K562 (cell line): ENCODE measurements around the gene OLFM3. TPM values are rescaled to one million over a fixed set of nuclear protein-coding genes. Genes with fewer than 3 reads are reported as not detected.

Experiments
- ATAC-seq: fragments of 200-7000 bp; cut with Tn5 transposase; 3 replicates; pipeline ENCODE4 v1.9.1; 2020; ENCODE audit warnings: moderate library complexity
- BruUV-seq: library from RNA; stranded (reverse); fragments of 400-500 nt; replicated peaks from 2 replicates; lab custom pipeline; 2021; lab: Mats Ljungman, UMichigan
- CTCF ChIA-PET: fragments of 300-600 bp; formaldehyde crosslinking; extraction: SDS; loops from one replicate; lab custom pipeline; 2021; ENCODE audit warnings: low intra/inter-chr PET ratio; lab: Yijun Ruan, JAX
- POLR2A ChIA-PET: fragments of 300-600, 350-650 bp; sonication (Branson Sonifier 250); formaldehyde crosslinking; extraction: SDS; loops from one replicate; lab custom pipeline; 2021; ENCODE audit warnings: antibody characterized with exemption, inconsistent platforms; lab: Yijun Ruan, JAX
- DNase-seq, 4 experiments: peaks; one replicate each; pipeline versions ENCODE4 v3.0.0 to v3.0.0-alpha.2; 2011 to 2018; ENCODE audit warnings: low spot score in 3 of 4, mixed read lengths in 3 of 4; ENCODE audit errors: extremely low read depth in 1 of 4
- FAIRE-seq: peaks from 2 replicates; lab custom pipeline; 2011; peaks lifted over from hg19 to GRCh38; lab: Jason Lieb, UNC
- H2AFZ ChIP-seq: 2 replicates; pipeline ENCODE4 v1.6.0; 2011; ENCODE audit warnings: low read depth, low read length, control low read depth, inconsistent platforms
- H3K27ac ChIP-seq: fragments of 200-600 bp; 3 replicates; pipeline ENCODE4 v1.8.0; 2011; ENCODE audit warnings: low read depth, mild to moderate bottlenecking, control low read depth, inconsistent platforms, low read length, moderate library complexity, mixed read lengths; ENCODE audit errors: extremely low read depth
- H3K27me3 ChIP-seq, 2 experiments: fragments of 300-600 bp in 1 of 2; 2 replicates in 1 of 2; 3 replicates in 1 of 2; pipeline versions ENCODE4 v1.6.0 to v1.8.0; 2011; ENCODE audit warnings: inconsistent platforms in 2 of 2, low read length in 2 of 2, mild to moderate bottlenecking in 1 of 2, mixed read lengths in 1 of 2, moderate library complexity in 1 of 2; ENCODE audit not compliant: control insufficient read depth in 2 of 2, insufficient read depth in 2 of 2
- H3K36me3 ChIP-seq: fragments of 300-600 bp; 3 replicates; pipeline ENCODE4 v1.8.0; 2011; ENCODE audit warnings: mild to moderate bottlenecking, low read length, inconsistent platforms; ENCODE audit not compliant: control insufficient read depth, insufficient read depth
- H3K4me1 ChIP-seq, 2 experiments: fragments of 200-600 bp in 1 of 2; replicated peaks in 1 of 2; 2 replicates in 1 of 2; 3 replicates in 1 of 2; pipeline versions ENCODE4 v1.5.1 to v1.8.0; 2011; ENCODE audit warnings: inconsistent platforms in 2 of 2, low read length in 2 of 2, mild to moderate bottlenecking in 1 of 2, mixed read lengths in 1 of 2, moderate library complexity in 1 of 2; ENCODE audit not compliant: control insufficient read depth in 2 of 2, insufficient read depth in 2 of 2
- H3K4me2 ChIP-seq: 2 replicates; pipeline ENCODE4 v1.6.1; 2011; ENCODE audit warnings: low read length, control low read depth, inconsistent platforms, mixed read lengths; ENCODE audit not compliant: insufficient read depth
- H3K4me3 ChIP-seq: fragments of 200-600 bp; sonication (generic), shearing (Covaris generic); 2 replicates; pipeline ENCODE4 v1.5.1; 2016; ENCODE audit warnings: control low read depth, inconsistent platforms
- H3K79me2 ChIP-seq: fragments of 200-600 bp; 3 replicates; pipeline ENCODE4 v1.8.0; 2011; ENCODE audit warnings: low read length, inconsistent platforms; ENCODE audit not compliant: control insufficient read depth, insufficient read depth
- H3K9ac ChIP-seq, 2 experiments: 2 replicates each; pipeline versions ENCODE4 v1.6.0 to v1.6.1; 2011; ENCODE audit warnings: low read depth in 2 of 2, low read length in 2 of 2, control low read depth in 1 of 2, inconsistent platforms in 1 of 2, mild to moderate bottlenecking in 1 of 2, mixed read lengths in 1 of 2; ENCODE audit not compliant: insufficient read depth in 1 of 2
- H3K9me1 ChIP-seq: one replicate; pipeline ENCODE4 v1.6.0; 2011; ENCODE audit warnings: inconsistent platforms, mild to moderate bottlenecking, low read length, moderate library complexity; ENCODE audit not compliant: control insufficient read depth, insufficient read depth
- H3K9me3 ChIP-seq: replicated peaks from 2 replicates; pipeline ENCODE4 v1.5.1; 2011; ENCODE audit warnings: low read depth, low read length, inconsistent platforms; ENCODE audit not compliant: control insufficient read depth, insufficient read depth
- H4K20me1 ChIP-seq: replicated peaks from 2 replicates; pipeline ENCODE4 v1.6.1; 2011; ENCODE audit warnings: low read length, inconsistent platforms, mixed read lengths; ENCODE audit not compliant: control insufficient read depth, insufficient read depth
- ESRRB ChIP-seq: fragments of 250-450 bp; sonication (Bioruptor Pico); IDR thresholded peaks from 2 replicates; pipeline ENCODE4 v1.5.0; 2020; ENCODE audit warnings: mild to moderate bottlenecking, moderate library complexity, borderline replicate concordance
- JUND ChIP-seq, 2 experiments: IDR thresholded peaks; 2 replicates in 1 of 2; 3 replicates in 1 of 2; pipeline ENCODE4 v1.6.1; 2011; ENCODE audit warnings: borderline replicate concordance in 2 of 2, low read depth in 2 of 2, low read length in 2 of 2, improper control_type of control experiment in 1 of 2, missing biosample characterization in 1 of 2, missing genetic modification characterization in 1 of 2, missing genetic modification reagents in 1 of 2
- XRCC3 ChIP-seq: fragments of 450-650 bp; IDR thresholded peaks from 2 replicates; pipeline ENCODE4 v1.6.1; 2017; ENCODE audit warnings: mild to moderate bottlenecking, moderate library complexity
- ZNF134 ChIP-seq: fragments of 250-450 bp; sonication (Bioruptor Pico); conservative IDR thresholded peaks from 2 replicates; pipeline ENCODE4 v1.4.0; 2020
- ZNF197 ChIP-seq: fragments of 200-800 bp; sonication (Bioruptor generic); IDR thresholded peaks from 2 replicates; pipeline ENCODE4 v1.6.1; 2016; ENCODE audit warnings: low read depth, missing genetic modification characterization, missing compliant biosample characterization
- WGBS: fragments of 100-300 bp; shearing (Covaris generic); methylation state at CpG from one replicate; pipeline ENCODE4 v1.1.6; 2016; ENCODE audit warnings: low coverage, mixed read lengths; ENCODE audit not compliant: insufficient coverage; ENCODE audit errors: missing lambda C conversion rate; 5-methylcytosine and 5-hydroxymethylcytosine counted together
- in situ Hi-C: fragments of 300-500 bp; cut with MboI; formaldehyde crosslinking; loops from 4 replicates; pipeline ENCODE4 v1.15.0; 2018; ENCODE audit warnings: inconsistent platforms, mixed read lengths
- intact Hi-C: fragments of 100-400 bp; cut with micrococcal nuclease; formaldehyde crosslinking; loops from 2 replicates; pipeline ENCODE4 v1.14.2; 2022
- polyA plus RNA-seq, 8 experiments: library from polyadenylated mRNA; depleted of rRNA in 4 of 8; stranded (reverse) in 5 of 8; unstranded in 3 of 8; fragments of >200 nt; fragmentation: Nextera tagmentation in 2 of 8; fragmentation: Illumina TruSeq in 1 of 8; extraction: Ambion mirVana in 2 of 8; extraction: Trizol in 1 of 8; gene quantifications; 2 replicates each; pipeline versions ENCODE4 v1.2.1 to v1.2.3, GENCODE V29; 2011 to 2014; ENCODE audit warnings: inconsistent platforms in 1 of 8, missing spikeins in 1 of 8
- total RNA-seq, 7 experiments: library from RNA; depleted of rRNA in 6 of 7; stranded (reverse); fragments of >200 nt in 6 of 7; fragmentation: Illumina TruSeq in 2 of 7; extraction: Trizol in 2 of 7; gene quantifications; 2 replicates each; pipeline versions ENCODE4 v1.2.1 to v1.2.3, GENCODE V29; 2011 to 2021; ENCODE audit warnings: low replicate concordance in 1 of 7
- TF ChIP-seq, protein P1 (sequence below): sonication (generic); formaldehyde crosslinking; IDR thresholded peaks from 2 replicates; pipeline ENCODE4 v1.8.0; 2022; ENCODE audit warnings: mild to moderate bottlenecking, low read depth, missing genetic modification reagents

Gene OLFM3
- total and polyA plus RNA-seq, 9 of the 15 experiments (the other 6 are each of a cell fraction or from before 2014, with no cell fraction given), result 0.07 TPM; not detected in 8

DNA sequence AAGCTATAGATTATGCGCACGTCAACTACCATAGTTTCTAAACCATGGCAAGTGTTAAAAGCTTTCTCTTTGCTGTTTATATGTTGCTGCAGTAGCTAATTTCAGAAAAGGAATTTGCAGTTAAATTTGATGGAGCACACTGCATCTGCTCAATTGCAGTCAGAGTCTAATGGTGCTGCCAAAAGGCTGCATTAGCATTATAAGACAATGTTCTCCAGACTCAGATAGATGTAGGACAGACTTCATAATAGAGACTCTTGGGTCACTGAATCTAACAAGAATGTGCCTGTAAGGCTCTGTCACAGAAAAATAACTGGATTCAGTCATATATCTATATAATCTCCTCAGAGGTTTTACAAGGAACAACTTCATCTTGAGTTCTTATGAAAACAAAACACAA, 198.3 kb downstream of the OLFM3 start (continued):
- TF ChIP-seq, protein P1, sequence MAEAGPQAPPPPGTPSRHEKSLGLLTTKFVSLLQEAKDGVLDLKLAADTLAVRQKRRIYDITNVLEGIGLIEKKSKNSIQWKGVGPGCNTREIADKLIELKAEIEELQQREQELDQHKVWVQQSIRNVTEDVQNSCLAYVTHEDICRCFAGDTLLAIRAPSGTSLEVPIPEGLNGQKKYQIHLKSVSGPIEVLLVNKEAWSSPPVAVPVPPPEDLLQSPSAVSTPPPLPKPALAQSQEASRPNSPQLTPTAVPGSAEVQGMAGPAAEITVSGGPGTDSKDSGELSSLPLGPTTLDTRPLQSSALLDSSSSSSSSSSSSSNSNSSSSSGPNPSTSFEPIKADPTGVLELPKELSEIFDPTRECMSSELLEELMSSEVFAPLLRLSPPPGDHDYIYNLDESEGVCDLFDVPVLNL (CRISPR knock-in tag), result no peak
- TF ChIP-seq JUND (IDR thresholded peaks at IDR 0.05; ENCODE audit: borderline replicate concordance, low read depth, low read length), result no peak
- no peak for TF ChIP-seq JUND (tag; IDR thresholded peaks at IDR 0.05; ENCODE audit: borderline replicate concordance, low read depth, low read length)

GRCh38 chr1:101797722-101798121, 199.0 kb downstream of the OLFM3 start:
- ChIA-PET CTCF (interaction anchor here (0.6 kb wide), 1 partner anchor 135 kb away, joined by 3 read pairs; no protein-coding TSS in a partner anchor), POLR2A (no interaction called here)
- TF ChIP-seq ZNF134 (CRISPR knock-in tag) (no peak), ESRRB (CRISPR knock-in tag) (no peak), ZNF197 (CRISPR knock-in tag) (no peak), XRCC3 (no peak)
- WGBS, result 4% methylated on average over 5 of the region's 5 CpGs
- H3K27ac ChIP-seq, result no peak overlapping the region
- H3K9me1 ChIP-seq, result no peaks in the 10 kb centered on the region
- ATAC-seq, result no peak
- no peak for DNase-seq
- in situ Hi-C loops, result no loop called here
- no peak overlapping the region for H3K9ac ChIP-seq
- no peaks in the 10 kb centered on the region for H3K4me1 ChIP-seq
- H3K9me3 ChIP-seq, result no peaks in the 10 kb centered on the region; the same call in 1 of the 2 replicates
- H3K79me2 ChIP-seq, result no peaks in the 10 kb centered on the region
- H4K20me1 ChIP-seq, result no peaks in the 10 kb centered on the region
- no peak overlapping the region for H2AFZ ChIP-seq
- no peak overlapping the region for H3K4me3 ChIP-seq
- no peaks in the 10 kb centered on the region for H3K27me3 ChIP-seq
- no TSS peak for BruUV-seq
- FAIRE-seq, result no peak
- no peaks in the 10 kb centered on the region for H3K36me3 ChIP-seq
- intact Hi-C loops, result no loop called here
- H3K4me2 ChIP-seq, result no peak overlapping the region
